HepG2 (cell line): ENCODE measurements around the gene ZNF225. TPM values are rescaled to one million over a fixed set of nuclear protein-coding genes. Genes with fewer than 3 reads are reported as not detected.

ENCODE experiments used
- FLYWCH1 ChIP-seq: sonication (generic); formaldehyde crosslinking; IDR thresholded peaks from 2 replicates; pipeline ENCODE4 v1.8.1; 2023; ENCODE audit warnings: mild to moderate bottlenecking, missing genetic modification reagents
- FOXP1 ChIP-seq, 2 experiments: fragments of 450-650 bp in 1 of 2; IDR thresholded peaks; 2 replicates each; pipeline ENCODE4 v1.6.1; 2017 to 2018; ENCODE audit warnings: antibody characterized with exemption in 1 of 2
- HCFC1 ChIP-seq: fragments of 150-350 bp; IDR thresholded peaks from 2 replicates; pipeline ENCODE4 v1.6.1; 2014; ENCODE audit warnings: low read depth, low read length
- HNF4G ChIP-seq, 2 experiments: sonication (generic) in 1 of 2; formaldehyde crosslinking in 1 of 2; IDR thresholded peaks; 2 replicates each; pipeline versions ENCODE4 v1.4.0 to v1.6.1; 2011 to 2020; ENCODE audit warnings: borderline replicate concordance in 2 of 2, low read depth in 2 of 2, mild to moderate bottlenecking in 2 of 2, low read length in 1 of 2, missing genetic modification reagents in 1 of 2, moderate library complexity in 1 of 2
- HOXA3 ChIP-seq: sonication (generic); formaldehyde crosslinking; IDR thresholded peaks from 2 replicates; pipeline ENCODE4 v1.5.0; 2020; ENCODE audit warnings: missing genetic modification reagents
- IRF2 ChIP-seq: IDR thresholded peaks from 2 replicates; pipeline ENCODE4 v1.6.1; 2018; ENCODE audit warnings: missing genetic modification reagents, missing compliant biosample characterization
- JUN ChIP-seq: sonication (generic); formaldehyde crosslinking; IDR thresholded peaks from 2 replicates; pipeline ENCODE4 v1.4.0; 2020; ENCODE audit warnings: mild to moderate bottlenecking, missing genetic modification reagents
- JUNB ChIP-seq: sonication (generic); formaldehyde crosslinking; IDR thresholded peaks from 2 replicates; pipeline ENCODE4 v1.8.0; 2022; ENCODE audit warnings: missing genetic modification reagents, mild to moderate bottlenecking, borderline replicate concordance
- MAFF ChIP-seq: IDR thresholded peaks from 2 replicates; pipeline ENCODE4 v1.6.1; 2011; ENCODE audit warnings: low read depth, low read length, improper control_type of control experiment
- MAFK ChIP-seq, 2 experiments: IDR thresholded peaks in 1 of 2; conservative IDR thresholded peaks in 1 of 2; 2 replicates each; pipeline ENCODE4 v1.6.1; 2011; ENCODE audit warnings: improper control_type of control experiment in 2 of 2, low read length in 2 of 2
- PCBP1 ChIP-seq: fragments of 200-400 bp; formaldehyde crosslinking; IDR thresholded peaks from 2 replicates; pipeline ENCODE4 v1.6.1; 2017; ENCODE audit warnings: mild to moderate bottlenecking, low read depth, low read length, borderline replicate concordance
- SAFB2 ChIP-seq: sonication (generic); formaldehyde crosslinking; IDR thresholded peaks from 2 replicates; pipeline ENCODE4 v1.5.1; 2020; ENCODE audit warnings: missing genetic modification reagents, low read depth, mild to moderate bottlenecking, borderline replicate concordance
- SNAPC4 ChIP-seq: sonication (generic); formaldehyde crosslinking; IDR thresholded peaks from 2 replicates; pipeline ENCODE4 v1.4.0; 2020; ENCODE audit warnings: mild to moderate bottlenecking, missing genetic modification reagents
- YEATS2 ChIP-seq: sonication (generic); formaldehyde crosslinking; IDR thresholded peaks from 2 replicates; pipeline ENCODE4 v1.4.0; 2020; ENCODE audit warnings: missing genetic modification reagents, borderline replicate concordance
- ZNF235 ChIP-seq: sonication (generic); formaldehyde crosslinking; IDR thresholded peaks from 2 replicates; pipeline ENCODE4 v1.8.1; 2023; ENCODE audit warnings: mild to moderate bottlenecking, missing genetic modification reagents, borderline replicate concordance
- ZNF577 ChIP-seq: sonication (generic); formaldehyde crosslinking; IDR thresholded peaks from 2 replicates; pipeline ENCODE4 v1.4.0; 2020; ENCODE audit warnings: mild to moderate bottlenecking, low read depth, missing genetic modification reagents, borderline replicate concordance
- polyA plus RNA-seq, 8 experiments: library from polyadenylated mRNA; depleted of rRNA in 3 of 8; stranded (reverse) in 7 of 8; unstranded in 1 of 8; fragments of >200 nt; fragmentation: Illumina TruSeq in 4 of 8; extraction: Trizol in 4 of 8; gene quantifications; 2 replicates each; pipeline versions ENCODE4 v1.2.1 to v1.2.3, GENCODE V29; 2011 to 2016; ENCODE audit warnings: low read depth in 4 of 8, missing spikeins in 1 of 8, mixed read lengths in 1 of 8; ENCODE audit not compliant: insufficient read depth in 1 of 8
- total RNA-seq, 5 experiments: library from RNA; depleted of rRNA; stranded (reverse); fragments of >200 nt; fragmentation: Illumina TruSeq; extraction: Trizol; gene quantifications; 2 replicates each; pipeline ENCODE4 v1.2.3, GENCODE V29; 2016; ENCODE audit warnings: low read depth in 1 of 5
- TF ChIP-seq, protein P1 (sequence below): sonication (generic); formaldehyde crosslinking; IDR thresholded peaks from 2 replicates; pipeline ENCODE4 v1.9.0; 2021; ENCODE audit warnings: mild to moderate bottlenecking, missing genetic modification reagents

Gene ZNF225
- total and polyA plus RNA-seq, 2 of the 13 experiments (the other 11 are each of a cell fraction or from before 2014, with no cell fraction given): 0.87 to 3.3 TPM

GRCh38 chr19:44141191-44142058 lies 28.2 kb downstream of the ZNF225 start, which contains the start of gene ZNF234 (continued):
- peak; percentile 24; the same call in 1 of the 2 replicates for TF ChIP-seq HNF4G (IDR thresholded peaks at IDR 0.05; ENCODE audit: borderline replicate concordance, low read depth, low read length)
- peak; percentile 66; the same call in 1 of the 2 replicates for TF ChIP-seq HNF4G (CRISPR knock-in tag; IDR thresholded peaks at IDR 0.05; ENCODE audit: borderline replicate concordance, low read depth)
- TF ChIP-seq SNAPC4 (CRISPR knock-in tag): no peak
- TF ChIP-seq, protein P1, sequence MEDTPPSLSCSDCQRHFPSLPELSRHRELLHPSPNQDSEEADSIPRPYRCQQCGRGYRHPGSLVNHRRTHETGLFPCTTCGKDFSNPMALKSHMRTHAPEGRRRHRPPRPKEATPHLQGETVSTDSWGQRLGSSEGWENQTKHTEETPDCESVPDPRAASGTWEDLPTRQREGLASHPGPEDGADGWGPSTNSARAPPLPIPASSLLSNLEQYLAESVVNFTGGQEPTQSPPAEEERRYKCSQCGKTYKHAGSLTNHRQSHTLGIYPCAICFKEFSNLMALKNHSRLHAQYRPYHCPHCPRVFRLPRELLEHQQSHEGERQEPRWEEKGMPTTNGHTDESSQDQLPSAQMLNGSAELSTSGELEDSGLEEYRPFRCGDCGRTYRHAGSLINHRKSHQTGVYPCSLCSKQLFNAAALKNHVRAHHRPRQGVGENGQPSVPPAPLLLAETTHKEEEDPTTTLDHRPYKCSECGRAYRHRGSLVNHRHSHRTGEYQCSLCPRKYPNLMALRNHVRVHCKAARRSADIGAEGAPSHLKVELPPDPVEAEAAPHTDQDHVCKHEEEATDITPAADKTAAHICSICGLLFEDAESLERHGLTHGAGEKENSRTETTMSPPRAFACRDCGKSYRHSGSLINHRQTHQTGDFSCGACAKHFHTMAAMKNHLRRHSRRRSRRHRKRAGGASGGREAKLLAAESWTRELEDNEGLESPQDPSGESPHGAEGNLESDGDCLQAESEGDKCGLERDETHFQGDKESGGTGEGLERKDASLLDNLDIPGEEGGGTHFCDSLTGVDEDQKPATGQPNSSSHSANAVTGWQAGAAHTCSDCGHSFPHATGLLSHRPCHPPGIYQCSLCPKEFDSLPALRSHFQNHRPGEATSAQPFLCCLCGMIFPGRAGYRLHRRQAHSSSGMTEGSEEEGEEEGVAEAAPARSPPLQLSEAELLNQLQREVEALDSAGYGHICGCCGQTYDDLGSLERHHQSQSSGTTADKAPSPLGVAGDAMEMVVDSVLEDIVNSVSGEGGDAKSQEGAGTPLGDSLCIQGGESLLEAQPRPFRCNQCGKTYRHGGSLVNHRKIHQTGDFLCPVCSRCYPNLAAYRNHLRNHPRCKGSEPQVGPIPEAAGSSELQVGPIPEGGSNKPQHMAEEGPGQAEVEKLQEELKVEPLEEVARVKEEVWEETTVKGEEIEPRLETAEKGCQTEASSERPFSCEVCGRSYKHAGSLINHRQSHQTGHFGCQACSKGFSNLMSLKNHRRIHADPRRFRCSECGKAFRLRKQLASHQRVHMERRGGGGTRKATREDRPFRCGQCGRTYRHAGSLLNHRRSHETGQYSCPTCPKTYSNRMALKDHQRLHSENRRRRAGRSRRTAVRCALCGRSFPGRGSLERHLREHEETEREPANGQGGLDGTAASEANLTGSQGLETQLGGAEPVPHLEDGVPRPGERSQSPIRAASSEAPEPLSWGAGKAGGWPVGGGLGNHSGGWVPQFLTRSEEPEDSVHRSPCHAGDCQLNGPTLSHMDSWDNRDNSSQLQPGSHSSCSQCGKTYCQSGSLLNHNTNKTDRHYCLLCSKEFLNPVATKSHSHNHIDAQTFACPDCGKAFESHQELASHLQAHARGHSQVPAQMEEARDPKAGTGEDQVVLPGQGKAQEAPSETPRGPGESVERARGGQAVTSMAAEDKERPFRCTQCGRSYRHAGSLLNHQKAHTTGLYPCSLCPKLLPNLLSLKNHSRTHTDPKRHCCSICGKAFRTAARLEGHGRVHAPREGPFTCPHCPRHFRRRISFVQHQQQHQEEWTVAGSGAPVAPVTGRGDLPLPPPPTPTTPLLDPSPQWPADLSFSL: no peak
- TF ChIP-seq JUNB (CRISPR knock-in tag): no peak
- TF ChIP-seq MAFK (conservative IDR thresholded peaks at IDR 0.05 in 1 of 2, IDR thresholded peaks at IDR 0.05 in 1 of 2; ENCODE audit: low read length in 2 of 2): no peak
- TF ChIP-seq PCBP1: no peak
- no peak for TF ChIP-seq ZNF235 (CRISPR knock-in tag)
- no peak for TF ChIP-seq ZNF577 (CRISPR knock-in tag)
- TF ChIP-seq MAFF: no peak
- TF ChIP-seq HOXA3 (CRISPR knock-in tag): peak; percentile 65
- peak; percentile 78 for TF ChIP-seq IRF2
- peak; percentile 87 for TF ChIP-seq HCFC1
- no peak for TF ChIP-seq FOXP1 (IDR thresholded peaks at IDR 0.05)
- TF ChIP-seq FOXP1 (CRISPR knock-in tag; IDR thresholded peaks at IDR 0.05): no peak
- no peak for TF ChIP-seq SAFB2 (CRISPR knock-in tag)
- TF ChIP-seq JUN (CRISPR knock-in tag): no peak
- peak; percentile 67; the same call in 1 of the 2 replicates for TF ChIP-seq YEATS2
- no peak for TF ChIP-seq FLYWCH1
